COR-L47 (cell line): ENCODE results near the gene DCLRE1B.
A peak's percentile ranks its signal among the peaks of the same experiment; 100 is the strongest.

Source experiments
- DNase-seq: peaks from one replicate; lab custom pipeline; 2025; lab: John Stamatoyannopoulos, UW

The DCLRE1B gene

DNA sequence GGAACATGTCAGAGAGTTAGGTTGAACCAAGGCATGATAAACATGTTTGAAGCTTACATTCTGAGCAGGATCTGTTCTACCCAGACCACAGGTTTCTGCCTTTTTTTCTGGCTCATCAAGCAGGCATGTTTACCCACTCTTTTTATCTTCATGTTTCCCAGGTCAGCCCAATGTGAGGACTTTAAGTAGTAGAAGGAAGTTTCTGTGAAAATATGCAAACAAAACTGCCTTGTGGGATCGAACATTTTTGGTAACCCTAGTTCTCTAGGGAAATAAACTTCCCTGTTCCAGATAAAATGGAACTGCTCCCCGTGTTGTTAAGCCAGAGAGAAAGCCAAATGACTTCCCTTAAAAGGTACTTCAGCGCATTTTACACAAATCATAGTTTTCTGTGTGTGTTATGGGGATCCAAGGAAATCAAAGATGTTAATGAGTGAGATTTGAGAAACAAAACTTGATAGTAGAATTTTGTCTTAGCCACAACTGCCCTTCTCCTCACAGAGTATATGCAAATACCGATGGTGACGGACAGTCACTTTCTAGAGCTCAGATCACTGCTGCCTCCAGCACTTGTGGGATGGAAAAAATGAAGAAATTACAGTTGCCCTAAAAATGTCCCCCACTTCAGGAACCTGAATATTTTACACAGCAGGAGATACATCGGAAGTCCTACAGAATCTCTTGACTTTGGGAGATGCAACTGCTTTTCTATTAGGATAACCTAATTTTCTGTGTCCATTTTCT, 23.2 kb downstream of the DCLRE1B start:
- no peak for DNase-seq

DNA sequence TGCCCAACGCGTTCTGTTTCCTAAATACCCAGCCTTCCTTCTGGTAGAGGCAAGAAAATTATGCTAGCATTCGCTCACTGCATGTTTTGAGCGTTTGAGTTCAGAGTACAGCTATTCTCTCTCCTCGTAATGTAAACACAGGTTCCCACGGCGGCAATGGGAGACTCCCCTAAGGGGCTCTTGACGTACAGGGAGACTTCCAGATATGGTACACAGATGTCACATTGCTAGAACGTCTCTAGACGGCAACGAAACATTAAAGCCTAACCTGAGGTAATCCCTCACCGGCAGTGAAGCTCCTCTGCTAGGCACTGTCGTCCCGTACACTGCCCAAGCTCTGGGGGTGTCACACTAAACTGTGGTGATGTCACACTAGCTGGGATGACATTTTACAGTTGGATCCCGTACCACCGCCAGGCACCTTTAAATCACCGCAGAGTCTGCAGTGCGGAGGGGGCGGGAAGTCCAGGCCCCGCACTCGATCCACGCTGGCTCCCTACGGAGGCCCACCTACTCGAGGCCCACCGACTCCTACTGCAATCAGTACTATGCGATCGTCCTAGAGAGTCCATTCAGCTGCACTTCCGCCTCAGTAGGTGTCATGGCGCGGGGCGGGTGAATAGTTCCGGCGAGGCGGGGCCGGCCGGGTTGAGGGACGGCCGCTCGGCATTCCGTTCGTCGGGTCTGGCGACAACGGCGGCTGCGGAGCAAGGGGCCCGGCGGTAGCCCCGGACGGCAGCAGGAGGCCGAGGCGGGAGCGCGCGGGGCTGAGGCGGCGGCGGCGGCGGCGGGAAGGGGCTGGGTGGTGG, 24.0 kb downstream of the DCLRE1B start, which contains the start of gene HIPK1:
HIPK1 (plus strand) TSS at position 384 of the 809 bp plus-strand sequence.
- DNase-seq: peak; percentile 83

GRCh38 chr1:113929750-113930498, 24.8 kb downstream of the DCLRE1B start:
- no peak for DNase-seq

DNA sequence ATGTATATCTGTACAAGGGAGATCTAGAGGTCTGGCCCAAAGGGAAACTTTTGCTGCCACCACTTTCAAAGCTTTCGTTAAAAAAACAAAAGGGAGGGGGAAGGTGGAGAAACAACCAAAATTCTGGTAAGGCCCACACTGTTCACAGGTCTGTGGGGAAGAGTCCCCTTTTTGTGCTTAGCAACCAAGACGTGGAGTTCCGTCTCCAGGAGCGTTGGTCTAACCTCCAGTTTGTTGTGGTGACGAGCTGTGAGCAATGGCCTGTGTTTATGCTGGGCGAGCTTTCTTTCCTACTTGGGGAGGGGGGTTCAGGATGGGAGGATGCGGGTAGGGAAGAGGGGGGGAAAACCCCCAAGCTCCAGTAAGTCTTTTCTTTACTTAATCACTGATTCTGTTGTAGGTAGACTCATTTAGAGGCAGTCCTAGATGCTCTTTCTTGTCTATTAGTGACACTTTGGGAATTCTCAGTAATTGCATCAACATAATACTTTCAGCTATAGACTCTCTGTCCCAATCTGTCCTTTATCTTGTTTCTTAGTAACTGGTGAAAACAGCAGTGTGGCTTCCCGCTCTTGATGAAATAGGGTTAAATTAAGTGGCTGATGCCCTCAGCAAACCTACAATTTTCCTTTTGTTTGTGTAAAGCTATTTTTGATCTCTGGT, 25.5 kb downstream of the DCLRE1B start:
- DNase-seq: no peak

DNA sequence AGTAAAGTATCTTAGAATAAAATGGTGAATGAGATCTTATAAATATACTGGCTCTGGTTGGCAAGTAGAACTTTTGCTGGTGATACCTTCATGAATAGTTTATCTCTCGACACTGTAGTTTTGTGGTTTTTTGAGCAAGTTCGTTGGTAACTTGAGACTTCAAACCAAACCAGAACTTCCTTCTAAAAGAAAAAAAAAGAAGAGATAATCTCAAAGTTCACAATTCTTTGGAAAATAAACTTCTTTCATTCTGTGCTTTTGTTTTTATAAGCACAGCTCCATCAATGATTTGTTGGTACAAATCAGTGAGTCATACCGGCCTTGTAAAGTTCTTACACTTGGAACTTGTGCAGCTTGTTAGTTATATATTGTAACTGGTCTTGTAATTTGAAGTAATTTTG, 26.3 kb downstream of the DCLRE1B start:
- no peak for DNase-seq

GRCh38 chr1:113934006-113934405, 28.9 kb downstream of the DCLRE1B start:
- DNase-seq: no peak

GRCh38 chr1:113934511-113935055, 29.5 kb downstream of the DCLRE1B start:
- no peak for DNase-seq

DNA sequence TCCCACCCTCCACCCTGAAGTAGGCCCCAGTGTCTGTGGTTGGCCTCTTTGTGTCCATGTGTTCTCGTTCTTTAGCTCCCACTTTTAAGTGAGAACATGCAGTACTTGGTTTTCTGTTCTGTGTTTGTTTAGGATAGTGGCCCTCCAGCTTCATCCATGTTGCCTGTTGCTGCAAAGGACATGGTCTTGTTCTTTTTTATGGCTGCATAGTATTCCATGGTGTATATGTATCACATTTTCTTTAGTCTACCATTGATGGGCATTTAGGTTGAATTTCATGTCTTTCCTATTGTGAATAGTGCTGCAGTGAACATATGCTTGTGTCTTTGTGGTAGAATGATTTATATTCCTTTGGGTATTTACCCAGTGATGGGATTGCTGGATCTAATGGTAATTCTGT, 30.1 kb downstream of the DCLRE1B start:
- DNase-seq: no peak

- DNase-seq: no peak
These were observed 30.8 kb downstream of the DCLRE1B start for GRCh38 chr1:113935970-113936369.

DNA sequence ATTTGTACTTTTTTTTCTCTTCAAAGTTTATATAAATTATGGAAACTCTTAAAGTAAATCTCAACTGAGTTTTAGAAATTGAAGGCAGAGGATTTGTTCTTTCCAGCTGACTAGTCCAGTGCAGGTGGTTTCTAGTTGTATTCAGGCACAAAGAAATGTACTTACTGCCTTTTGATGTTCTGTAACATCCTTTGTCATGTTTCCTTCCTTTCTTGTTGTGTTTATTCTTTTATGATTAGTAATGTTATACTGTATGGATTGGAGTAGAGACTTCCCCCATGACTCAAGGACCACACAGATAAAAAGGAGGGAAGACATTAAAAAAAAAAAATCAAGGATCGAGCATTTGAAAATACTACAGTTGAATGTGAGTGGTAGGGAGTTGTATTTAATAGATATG, 32.0 kb downstream of the DCLRE1B start:
- DNase-seq: no peak

DNA sequence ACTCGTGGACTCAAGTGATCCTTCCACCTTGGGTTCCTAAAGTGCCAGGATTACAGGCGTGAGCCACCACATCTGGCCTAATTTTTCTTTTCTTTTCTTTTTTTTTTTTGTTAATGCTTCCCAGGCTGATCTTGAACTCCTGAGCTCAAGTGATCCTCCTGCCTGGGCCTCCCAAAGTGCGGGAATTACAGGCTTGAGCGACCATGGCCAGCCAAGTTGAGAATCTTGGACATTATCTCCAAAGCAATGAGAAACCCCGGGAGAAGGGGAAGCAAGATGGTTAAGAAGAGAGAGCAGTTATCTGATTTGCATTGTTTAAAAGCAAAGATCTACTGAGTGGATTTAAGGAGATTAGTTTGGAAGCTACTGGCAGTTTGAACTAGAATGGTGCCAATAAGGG, 33.1 kb downstream of the DCLRE1B start:
- DNase-seq: no peak

DNA sequence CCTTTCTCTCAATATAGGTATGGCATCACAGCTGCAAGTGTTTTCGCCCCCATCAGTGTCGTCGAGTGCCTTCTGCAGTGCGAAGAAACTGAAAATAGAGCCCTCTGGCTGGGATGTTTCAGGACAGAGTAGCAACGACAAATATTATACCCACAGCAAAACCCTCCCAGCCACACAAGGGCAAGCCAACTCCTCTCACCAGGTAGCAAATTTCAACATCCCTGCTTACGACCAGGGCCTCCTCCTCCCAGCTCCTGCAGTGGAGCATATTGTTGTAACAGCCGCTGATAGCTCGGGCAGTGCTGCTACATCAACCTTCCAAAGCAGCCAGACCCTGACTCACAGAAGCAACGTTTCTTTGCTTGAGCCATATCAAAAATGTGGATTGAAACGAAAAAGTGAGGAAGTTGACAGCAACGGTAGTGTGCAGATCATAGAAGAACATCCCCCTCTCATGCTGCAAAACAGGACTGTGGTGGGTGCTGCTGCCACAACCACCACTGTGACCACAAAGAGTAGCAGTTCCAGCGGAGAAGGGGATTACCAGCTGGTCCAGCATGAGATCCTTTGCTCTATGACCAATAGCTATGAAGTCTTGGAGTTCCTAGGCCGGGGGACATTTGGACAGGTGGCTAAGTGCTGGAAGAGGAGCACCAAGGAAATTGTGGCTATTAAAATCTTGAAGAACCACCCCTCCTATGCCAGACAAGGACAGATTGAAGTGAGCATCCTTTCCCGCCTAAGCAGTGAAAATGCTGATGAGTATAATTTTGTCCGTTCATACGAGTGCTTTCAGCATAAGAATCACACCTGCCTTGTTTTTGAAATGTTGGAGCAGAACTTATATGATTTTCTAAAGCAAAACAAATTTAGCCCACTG, 35.5 kb downstream of the DCLRE1B start:
- no peak for DNase-seq

GRCh38 chr1:113941245-113941559, 36.1 kb downstream of the DCLRE1B start:
- DNase-seq: no peak

DNA sequence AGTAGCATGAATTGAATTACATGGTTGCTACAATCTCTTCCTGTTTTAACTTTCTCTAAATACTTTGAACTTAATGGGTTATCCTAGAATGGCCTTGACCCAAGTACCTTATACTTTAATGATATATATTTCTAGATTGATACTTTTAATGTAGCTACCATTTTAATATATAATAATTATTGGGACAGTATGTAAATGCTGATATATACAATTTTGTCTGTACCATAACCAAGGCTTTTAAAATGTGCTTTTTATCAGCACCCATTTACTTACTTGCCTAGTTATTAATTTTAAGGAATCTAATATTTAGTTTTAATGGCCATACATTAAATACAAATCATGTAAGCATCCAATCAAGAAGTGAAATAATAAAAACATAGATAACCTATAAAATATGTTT, 37.4 kb downstream of the DCLRE1B start:
- no peak for DNase-seq

DNA sequence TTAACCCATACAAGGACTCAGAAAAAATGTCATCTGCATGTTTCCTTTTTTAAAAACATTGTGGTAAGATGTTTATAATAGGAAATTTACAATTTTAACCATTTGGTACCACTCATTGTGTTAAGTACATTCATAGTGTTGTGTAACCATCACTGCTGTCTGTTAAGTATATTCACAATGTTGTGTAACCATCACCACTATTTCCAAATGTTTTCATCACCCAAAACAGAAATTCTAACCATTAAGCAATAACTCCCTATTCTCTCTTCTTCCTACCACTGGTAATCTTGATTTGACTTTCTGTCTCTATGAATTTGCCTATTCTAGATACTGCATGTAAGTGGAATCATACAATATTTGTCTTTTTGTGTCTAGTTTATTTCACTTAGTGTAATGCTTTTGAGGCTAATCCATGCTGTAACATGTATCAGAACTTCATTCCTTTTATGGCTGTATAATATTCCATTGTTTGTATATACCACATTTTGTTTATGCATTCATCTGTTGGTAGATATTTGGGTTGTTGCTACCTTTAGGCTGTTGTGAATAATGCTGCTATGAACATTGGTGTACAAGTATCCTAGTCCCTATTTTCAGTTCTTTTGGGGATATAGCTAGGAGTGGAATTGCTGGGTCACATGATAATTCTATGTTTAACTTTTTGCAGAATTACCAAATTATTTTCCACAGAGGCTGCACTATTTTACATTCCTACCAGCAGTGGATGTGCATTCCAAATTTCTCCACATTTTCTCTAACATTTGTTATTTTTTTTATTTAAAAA, 38.1 kb downstream of the DCLRE1B start:
- DNase-seq: no peak

DNA sequence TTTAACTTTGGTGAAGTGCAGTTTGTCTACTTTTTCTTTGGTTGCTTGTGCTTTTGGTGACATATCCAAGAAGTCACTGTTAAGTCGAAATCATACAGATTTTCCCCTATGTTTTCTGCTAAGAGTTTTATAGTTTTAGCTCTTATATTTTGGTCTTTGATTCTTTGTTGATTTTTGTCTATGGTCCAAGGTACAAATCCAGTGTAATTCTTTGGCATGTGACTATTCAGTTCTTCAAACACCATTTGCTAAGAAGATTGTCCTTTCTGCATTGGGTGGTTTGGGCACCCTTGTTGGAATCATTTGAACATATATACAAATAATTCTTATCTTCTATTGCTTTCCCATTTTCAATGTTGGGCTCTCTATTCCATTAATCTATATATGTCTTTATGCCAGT, 40.2 kb downstream of the DCLRE1B start:
- DNase-seq: no peak

- DNase-seq: no peak
These were observed 41.0 kb downstream of the DCLRE1B start for GRCh38 chr1:113946112-113946511.

DNA sequence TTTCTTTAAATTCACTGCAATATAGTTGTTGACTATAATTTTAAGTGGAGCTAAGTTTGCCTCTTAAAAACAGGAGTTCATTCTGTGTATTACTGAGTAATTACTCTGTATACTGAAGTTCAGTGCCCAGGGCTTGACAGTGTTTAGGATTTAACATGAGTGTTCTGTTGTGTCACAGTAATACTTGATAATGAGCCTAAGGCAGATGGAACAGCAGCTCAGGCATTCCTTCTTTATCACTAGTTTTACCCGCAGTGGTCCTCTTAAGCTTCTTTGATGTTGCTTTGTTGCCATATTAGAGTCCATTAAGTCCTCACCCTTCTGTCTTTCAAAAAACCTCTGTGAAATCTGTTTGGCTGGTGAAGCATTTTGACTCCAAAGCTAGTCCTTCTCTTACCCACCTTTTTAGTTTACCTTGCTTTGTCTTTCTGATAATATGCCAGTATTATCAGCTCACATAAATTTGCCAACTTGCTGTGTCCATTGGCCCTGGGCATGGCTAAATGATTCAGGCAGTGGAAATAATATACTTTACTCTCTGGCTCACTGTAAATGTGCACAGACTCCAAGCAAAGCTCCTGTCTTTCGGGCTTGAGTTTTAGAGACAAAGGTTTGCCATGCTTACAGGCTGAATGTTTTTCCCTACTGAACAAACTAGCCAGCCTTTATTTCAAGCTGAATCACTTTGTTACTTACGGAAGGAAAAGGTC, 41.7 kb downstream of the DCLRE1B start:
- no peak for DNase-seq

DNA sequence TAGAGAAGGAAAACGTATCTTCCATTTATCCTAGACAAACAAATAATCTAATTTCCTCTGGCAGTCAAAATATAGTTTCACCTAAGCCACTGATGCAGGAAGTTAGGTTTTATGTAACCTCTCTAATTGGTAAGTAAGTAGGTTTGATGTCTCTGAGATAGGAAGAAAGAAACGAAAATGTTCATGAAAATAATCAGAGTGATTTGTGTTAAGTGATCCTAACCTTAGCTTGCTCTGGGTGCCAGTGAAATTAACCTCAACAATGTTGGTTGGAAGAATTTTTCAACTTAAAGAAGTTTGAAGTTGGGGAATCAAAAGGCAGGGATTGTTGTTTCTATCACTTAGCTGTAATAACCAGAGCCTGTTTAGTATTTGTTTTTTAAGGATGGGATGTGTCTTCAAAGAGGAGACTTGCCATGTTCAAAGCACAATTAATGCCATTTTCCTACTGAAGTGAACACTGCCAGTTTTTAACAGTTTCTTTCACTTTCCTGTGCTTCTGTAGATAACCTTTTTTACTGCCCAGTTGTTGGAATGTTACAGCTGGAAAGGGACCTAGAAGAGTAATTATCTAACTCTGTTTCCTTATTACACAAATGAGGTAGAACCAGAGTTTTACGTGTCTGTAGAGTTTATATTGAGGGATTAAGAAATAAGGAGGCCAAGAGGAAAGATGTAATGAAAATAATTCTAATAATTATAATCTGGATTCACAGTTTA, 42.4 kb downstream of the DCLRE1B start:
- no peak for DNase-seq
